C4-2B (cell line): ENCODE data around the gene SERPINB1.

ENCODE experiments used
- CTCF ChIP-seq: fragments of 450-650 bp; conservative IDR thresholded peaks from 2 replicates; pipeline ENCODE4 v1.5.1; 2017; ENCODE audit warnings: mild to moderate bottlenecking
- ZFX ChIP-seq: fragments of 450-650 bp; IDR thresholded peaks from 2 replicates; pipeline ENCODE4 v1.6.1; 2017

DNA sequence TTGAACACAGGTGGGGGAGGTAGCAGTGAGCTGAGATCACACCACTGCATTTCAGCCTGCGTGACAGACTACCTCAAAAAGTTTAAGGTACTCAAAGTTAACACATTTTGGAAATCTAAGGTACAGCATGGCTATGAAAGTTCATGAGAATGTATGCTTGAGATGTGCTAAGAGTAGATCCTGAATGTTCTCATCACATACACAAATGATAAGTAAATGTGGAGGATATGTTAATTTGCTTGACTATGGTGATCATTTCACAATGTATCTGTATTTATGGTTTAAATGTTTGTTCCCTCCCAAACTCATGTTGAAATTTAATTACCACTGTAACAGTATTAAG, 20.1 kb upstream of the SERPINB1 start:
- TF ChIP-seq CTCF (no peak), ZFX (no peak)
